Measurements from ENCODE around the gene MCM3.

- no peak for TF ChIP-seq POLR2AphosphoS5 (IDR thresholded peaks at IDR 0.05)
- TF ChIP-seq, protein P1, sequence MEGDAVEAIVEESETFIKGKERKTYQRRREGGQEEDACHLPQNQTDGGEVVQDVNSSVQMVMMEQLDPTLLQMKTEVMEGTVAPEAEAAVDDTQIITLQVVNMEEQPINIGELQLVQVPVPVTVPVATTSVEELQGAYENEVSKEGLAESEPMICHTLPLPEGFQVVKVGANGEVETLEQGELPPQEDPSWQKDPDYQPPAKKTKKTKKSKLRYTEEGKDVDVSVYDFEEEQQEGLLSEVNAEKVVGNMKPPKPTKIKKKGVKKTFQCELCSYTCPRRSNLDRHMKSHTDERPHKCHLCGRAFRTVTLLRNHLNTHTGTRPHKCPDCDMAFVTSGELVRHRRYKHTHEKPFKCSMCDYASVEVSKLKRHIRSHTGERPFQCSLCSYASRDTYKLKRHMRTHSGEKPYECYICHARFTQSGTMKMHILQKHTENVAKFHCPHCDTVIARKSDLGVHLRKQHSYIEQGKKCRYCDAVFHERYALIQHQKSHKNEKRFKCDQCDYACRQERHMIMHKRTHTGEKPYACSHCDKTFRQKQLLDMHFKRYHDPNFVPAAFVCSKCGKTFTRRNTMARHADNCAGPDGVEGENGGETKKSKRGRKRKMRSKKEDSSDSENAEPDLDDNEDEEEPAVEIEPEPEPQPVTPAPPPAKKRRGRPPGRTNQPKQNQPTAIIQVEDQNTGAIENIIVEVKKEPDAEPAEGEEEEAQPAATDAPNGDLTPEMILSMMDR (IDR thresholded peaks at IDR 0.05) = no peak
Measured at GRCh38 chr6:52221302-52221701, 63.2 kb downstream of the MCM3 start.
